Stimulated activated naive CD8-positive, alpha-beta T cell treated with anti-CD3 and anti-CD28 coated beads, Interleukin-15, Interleukin-2, amounts not matched to agents 100 U/mL and 50 U/mL, for 24 hours (primary cell): ENCODE measurements around the gene EMX2.
"Not testable (repeated sequence)": the region's sequence is repeated elsewhere in the genome, so short reads cannot be mapped to it uniquely, and the experiment has no call there.

Experiments
- ATAC-seq: fragments of 150-1000 bp; cut with Tn5 transposase; one replicate; pipeline ENCODE4 v1.10.0; 2021
- DNase-seq: peaks from one replicate; pipeline ENCODE4 v3.0.0; 2021

The EMX2 gene

GRCh38 chr10:117560942-117561341 lies 18.4 kb downstream of the EMX2 start:
- DNase-seq (no peak), ATAC-seq (no peak)

GRCh38 chr10:117562220-117562619 lies 19.7 kb downstream of the EMX2 start:
- ATAC-seq: no peak
- no peak for DNase-seq

GRCh38 chr10:117562896-117563737 lies 20.6 kb downstream of the EMX2 start:
- ATAC-seq (no peak), DNase-seq (no peak)

GRCh38 chr10:117563780-117564179 lies 21.2 kb downstream of the EMX2 start:
- ATAC-seq (no peak), DNase-seq (no peak)

- DNase-seq (no peak), ATAC-seq (no peak)
Measured at GRCh38 chr10:117565068-117565467, 22.5 kb downstream of the EMX2 start.

- ATAC-seq (no peak), DNase-seq (no peak)
Measured at GRCh38 chr10:117568334-117568733, 25.8 kb downstream of the EMX2 start.

GRCh38 chr10:117569610-117570390 lies 27.3 kb downstream of the EMX2 start:
- ATAC-seq (no peak), DNase-seq (no peak)

GRCh38 chr10:117570880-117571279 lies 28.3 kb downstream of the EMX2 start:
- no peak for ATAC-seq
- DNase-seq: no peak

GRCh38 chr10:117574498-117575146 lies 32.1 kb downstream of the EMX2 start:
- DNase-seq: no peak
- ATAC-seq: no peak

GRCh38 chr10:117578490-117578889 lies 35.9 kb downstream of the EMX2 start:
- DNase-seq (no peak), ATAC-seq (no peak)

- ATAC-seq: no peak
- DNase-seq: no peak
Measured at GRCh38 chr10:117578999-117579590, 36.5 kb downstream of the EMX2 start.

GRCh38 chr10:117581961-117582360 lies 39.4 kb downstream of the EMX2 start:
- DNase-seq (no peak), ATAC-seq (no peak)

GRCh38 chr10:117584831-117585230 lies 42.3 kb downstream of the EMX2 start:
- not testable (repeated sequence) for DNase-seq, ATAC-seq

- ATAC-seq (no peak), DNase-seq (no peak)
Measured at GRCh38 chr10:117587036-117587435, 44.5 kb downstream of the EMX2 start.

- DNase-seq (no peak), ATAC-seq (no peak)
Measured at GRCh38 chr10:117590101-117590875, 47.7 kb downstream of the EMX2 start.

- ATAC-seq: no peak
- no peak for DNase-seq
Measured at GRCh38 chr10:117591043-117591442, 48.5 kb downstream of the EMX2 start.

GRCh38 chr10:117594722-117595121 lies 52.2 kb downstream of the EMX2 start:
- DNase-seq (no peak), ATAC-seq (no peak)

GRCh38 chr10:117596706-117597105 lies 54.2 kb downstream of the EMX2 start:
- ATAC-seq: no peak
- DNase-seq: no peak

- DNase-seq (no peak), ATAC-seq (no peak)
Measured at GRCh38 chr10:117597216-117597615, 54.7 kb downstream of the EMX2 start.
